Left lung (tissue), 10 donors: ENCODE results near the gene AKNA. TPM values are rescaled to one million over a fixed set of nuclear protein-coding genes. Genes with fewer than 3 reads are reported as not detected.

Experiments used
- ATAC-seq: fragments of 200-7000 bp; cut with Tn5 transposase; one replicate; pipeline ENCODE4 v1.9.1; 2020; ENCODE audit warnings: moderate library complexity
- DNase-seq, 4 donors: peaks; one replicate each; pipeline ENCODE4 v3.0.0-alpha.2; 2013 to 2020
- H3K27ac ChIP-seq, 2 donors: fragments of 200-600 bp; sonication (generic) in 1 of 2; one replicate each; pipeline versions ENCODE4 v1.5.0 to v1.8.0; 2020 to 2021
- H3K27me3 ChIP-seq, 2 donors: fragments of 200-600 bp; sonication (generic) in 1 of 2; one replicate each; pipeline versions ENCODE4 v1.5.0 to v1.8.0; 2020 to 2021
- H3K36me3 ChIP-seq, 2 donors: fragments of 200-600 bp; sonication (generic) in 1 of 2; one replicate each; pipeline versions ENCODE4 v1.5.0 to v1.8.0; 2020 to 2021
- H3K4me1 ChIP-seq, 2 donors: fragments of 200-600 bp; one replicate each; pipeline ENCODE4 v1.8.0; 2021
- H3K4me3 ChIP-seq, 2 donors: fragments of 200-600 bp; sonication (generic) in 1 of 2; one replicate each; pipeline versions ENCODE4 v1.5.0 to v1.8.0; 2020 to 2021; ENCODE audit warnings: mild to moderate bottlenecking in 1 of 2
- H3K9me3 ChIP-seq, 2 donors: fragments of 200-600 bp; sonication (generic) in 1 of 2; one replicate each; pipeline versions ENCODE4 v1.5.0 to v1.8.0; 2020 to 2021
- intact Hi-C, 2 donors: fragments of 100-400 bp; cut with DNase I; formaldehyde crosslinking; loops; one replicate each; pipeline versions ENCODE4 v1.11.2 to v1.14.2; 2022
- polyA plus RNA-seq, 6 donors: library from polyadenylated mRNA; unstranded; fragments of 120-200 nt; gene quantifications; one replicate each; pipeline ENCODE4 v1.2.1, GENCODE V29; 2013; ENCODE audit not compliant: insufficient read length in 6 of 6
- total RNA-seq, 2 donors: library from RNA; stranded (reverse); fragmentation: NEBNext Ultra II Directional; extraction: Animal tissue kit (Norgen Biotek cat#: 25700); gene quantifications; one replicate each; pipeline ENCODE4 v1.2.1, GENCODE V29; 2021
- TF ChIP-seq, protein P1 (sequence below), 2 donors: fragments of 200-600 bp; sonication (generic) in 1 of 2; IDR thresholded peaks; one replicate each; pipeline versions ENCODE4 v1.5.0 to v1.8.0; 2021; ENCODE audit warnings: antibody characterized with exemption in 2 of 2
- donor health status: DM: no; HTN: yes; CAD: no.
- donor health status: DM: no; HTN: no; CAD: no.

Gene AKNA
- total and polyA plus RNA-seq, 8 donors: 25.1 to 55.3 (median 36.7) TPM

DNA sequence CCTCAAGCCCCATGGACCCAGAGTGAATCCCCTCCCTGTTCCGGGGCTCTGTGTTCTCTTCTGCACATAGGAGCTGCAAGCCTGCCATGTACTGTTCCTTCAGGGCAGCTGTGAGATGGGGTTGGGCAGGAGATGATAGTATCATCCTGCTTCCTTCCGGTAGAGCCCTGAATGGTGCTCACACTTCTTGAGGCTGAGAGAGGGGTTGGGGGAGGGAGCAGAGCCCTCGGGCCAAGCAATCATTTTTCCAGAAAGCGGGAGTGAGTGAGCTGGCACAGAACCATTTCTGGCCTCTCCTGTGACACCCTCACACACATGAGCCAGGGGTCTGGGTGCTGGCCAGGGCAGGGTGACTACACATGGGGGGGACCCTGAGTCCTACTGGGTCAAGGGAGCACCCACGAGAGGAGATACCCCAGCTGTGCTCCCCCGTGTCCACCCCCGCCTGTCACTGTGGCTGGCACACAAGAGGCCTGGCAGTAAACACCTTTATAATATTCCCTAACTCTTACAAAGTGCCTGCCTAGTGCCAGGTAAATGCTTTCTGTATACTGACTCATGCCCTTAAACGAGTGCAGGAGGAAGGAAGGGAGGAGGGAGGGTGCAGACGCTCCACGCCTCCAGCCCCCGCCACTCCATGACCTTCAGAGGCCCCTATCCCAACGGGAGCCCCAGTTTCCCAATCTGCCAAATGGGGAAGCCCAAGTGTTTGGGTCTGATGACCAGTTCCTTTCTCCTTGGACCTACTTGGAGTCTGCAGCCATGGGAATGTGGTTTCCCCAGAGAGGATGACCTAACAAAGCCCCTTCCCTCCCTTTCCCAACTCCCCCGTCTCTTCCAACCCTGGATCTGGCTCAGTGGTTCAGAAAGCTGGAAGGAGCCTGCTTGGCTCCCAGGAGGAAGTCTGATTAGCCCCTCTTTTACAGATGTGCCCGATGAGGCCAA is 15.5 kb downstream of the AKNA start:
- TF ChIP-seq, protein P1, sequence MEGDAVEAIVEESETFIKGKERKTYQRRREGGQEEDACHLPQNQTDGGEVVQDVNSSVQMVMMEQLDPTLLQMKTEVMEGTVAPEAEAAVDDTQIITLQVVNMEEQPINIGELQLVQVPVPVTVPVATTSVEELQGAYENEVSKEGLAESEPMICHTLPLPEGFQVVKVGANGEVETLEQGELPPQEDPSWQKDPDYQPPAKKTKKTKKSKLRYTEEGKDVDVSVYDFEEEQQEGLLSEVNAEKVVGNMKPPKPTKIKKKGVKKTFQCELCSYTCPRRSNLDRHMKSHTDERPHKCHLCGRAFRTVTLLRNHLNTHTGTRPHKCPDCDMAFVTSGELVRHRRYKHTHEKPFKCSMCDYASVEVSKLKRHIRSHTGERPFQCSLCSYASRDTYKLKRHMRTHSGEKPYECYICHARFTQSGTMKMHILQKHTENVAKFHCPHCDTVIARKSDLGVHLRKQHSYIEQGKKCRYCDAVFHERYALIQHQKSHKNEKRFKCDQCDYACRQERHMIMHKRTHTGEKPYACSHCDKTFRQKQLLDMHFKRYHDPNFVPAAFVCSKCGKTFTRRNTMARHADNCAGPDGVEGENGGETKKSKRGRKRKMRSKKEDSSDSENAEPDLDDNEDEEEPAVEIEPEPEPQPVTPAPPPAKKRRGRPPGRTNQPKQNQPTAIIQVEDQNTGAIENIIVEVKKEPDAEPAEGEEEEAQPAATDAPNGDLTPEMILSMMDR (IDR thresholded peaks at IDR 0.05): no peak
- DNase-seq (peak in 2 of 4 donors; percentile 75 to 84), ATAC-seq (peak; percentile 76)
- H3K27ac ChIP-seq: peak overlapping the region; percentile 41 to 93
- H3K27me3 ChIP-seq: no peaks in the 10 kb centered on the region
- peaks cover 0 to 56% of the 10 kb centered on the region in 2 donors for H3K36me3 ChIP-seq
- intact Hi-C loops: no loop called here
- peak overlapping the region in 1 of 2 donors; percentile 16 for H3K4me3 ChIP-seq
- no peaks in the 10 kb centered on the region for H3K9me3 ChIP-seq
- peaks cover 10 to 93% of the 10 kb centered on the region in 2 donors for H3K4me1 ChIP-seq

DNA sequence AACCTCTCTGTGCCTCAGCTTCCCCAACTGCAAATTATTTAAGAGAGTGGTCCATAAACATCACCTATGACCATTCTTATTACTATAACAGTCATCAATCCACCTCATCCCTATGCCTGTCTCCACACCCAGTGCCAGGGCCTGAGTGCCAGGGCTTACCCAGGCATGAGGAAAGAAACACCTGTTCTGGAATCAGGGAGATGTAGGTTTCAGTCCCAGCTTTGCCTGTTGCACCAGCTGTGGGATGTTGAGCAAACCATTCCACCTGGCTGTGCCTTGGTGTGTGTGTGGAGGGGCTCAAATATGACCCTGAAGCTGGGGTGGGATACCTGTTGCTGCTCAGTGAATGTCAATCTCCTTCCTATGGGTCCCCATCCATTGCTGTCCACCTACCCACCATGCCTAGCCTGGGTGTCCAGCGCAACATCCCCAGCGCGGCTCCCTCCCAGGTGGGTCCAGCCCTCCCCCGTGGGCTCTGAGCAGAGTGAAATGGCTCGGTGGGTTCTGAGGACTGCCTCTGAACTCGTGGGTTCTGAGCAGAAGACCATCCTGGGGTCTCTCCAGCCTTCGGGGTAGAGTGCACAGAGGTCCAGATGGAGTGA is 16.3 kb downstream of the AKNA start:
- Histone ChIP-seq H3K27me3 (no peaks in the 10 kb centered on the region), H3K27ac (peak overlapping the region; percentile 41 to 93), H3K36me3 (peaks cover 0 to 51% of the 10 kb centered on the region in 2 donors), H3K4me3 (peak overlapping the region in 1 of 2 donors; percentile 16), H3K9me3 (no peaks in the 10 kb centered on the region), H3K4me1 (peaks cover 17 to 95% of the 10 kb centered on the region in 2 donors)
- no peak for ATAC-seq
- intact Hi-C loops: no loop called here
- no peak for DNase-seq
- TF ChIP-seq, protein P1 (IDR thresholded peaks at IDR 0.05): no peak

DNA sequence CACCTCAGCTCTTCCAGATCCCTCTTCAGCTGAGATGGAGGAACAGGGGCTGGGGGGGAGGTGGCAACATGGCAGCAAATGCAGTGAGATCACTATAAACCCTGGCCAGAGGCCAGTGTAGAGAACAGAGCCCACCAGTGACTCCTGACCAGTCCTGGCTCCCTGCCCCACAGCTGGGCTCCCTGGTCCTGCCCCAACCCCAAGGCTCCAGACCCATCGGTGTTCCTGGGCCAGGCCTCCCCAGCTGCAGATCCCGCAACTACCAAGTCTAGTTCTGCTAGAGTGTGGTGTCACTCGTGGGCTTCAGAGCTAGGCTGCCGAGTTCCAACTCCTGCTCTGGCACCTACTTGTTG is 16.8 kb downstream of the AKNA start:
- ATAC-seq (no peak), DNase-seq (peak in 1 of 4 donors; percentile 30)
- intact Hi-C loops: no loop called here
- Histone ChIP-seq H3K36me3 (peaks cover 0 to 49% of the 10 kb centered on the region in 2 donors), H3K9me3 (no peaks in the 10 kb centered on the region), H3K4me3 (no peak overlapping the region), H3K27ac (peak overlapping the region in 1 of 2 donors; percentile 93), H3K4me1 (peaks cover 21 to 97% of the 10 kb centered on the region in 2 donors), H3K27me3 (no peaks in the 10 kb centered on the region)
- TF ChIP-seq, protein P1 (IDR thresholded peaks at IDR 0.05): no peak

DNA sequence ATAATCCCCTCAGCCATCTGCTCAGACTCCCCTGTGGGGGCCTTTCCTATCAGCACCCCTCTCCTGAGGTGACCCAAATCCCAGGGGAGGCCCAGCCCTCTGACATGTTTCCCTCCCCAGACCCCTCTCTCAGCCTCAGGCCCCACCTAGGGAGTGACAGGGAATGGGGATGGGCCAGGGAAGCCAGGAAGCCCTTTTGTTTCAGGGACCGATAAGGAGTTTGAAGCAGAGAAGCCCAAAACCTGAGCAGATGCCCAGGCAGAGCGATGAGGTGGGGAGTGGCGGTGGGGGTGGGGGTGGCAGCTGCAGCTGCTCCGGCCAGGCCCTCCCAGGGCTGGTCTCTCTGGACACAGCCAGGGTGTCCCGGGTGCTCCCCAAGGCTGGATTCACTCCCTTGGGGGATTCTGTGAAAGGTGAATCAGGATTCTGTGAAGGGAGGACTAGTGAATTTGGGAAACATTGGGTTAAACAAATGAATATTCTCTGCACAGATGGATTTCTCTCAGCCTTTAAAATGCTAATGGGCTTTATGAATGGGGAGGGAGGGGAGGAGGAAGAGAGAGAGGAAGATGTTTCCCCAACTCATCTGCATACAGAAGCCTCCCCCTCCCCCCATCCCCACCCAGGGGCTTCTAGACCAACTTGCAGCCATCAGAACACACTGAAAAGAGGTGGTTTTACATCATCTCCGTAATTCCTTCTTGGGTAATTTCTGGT is 17.4 kb downstream of the AKNA start:
- peak in 1 of 4 donors; percentile 24 for DNase-seq
- TF ChIP-seq, protein P1 (IDR thresholded peaks at IDR 0.05): no peak
- Histone ChIP-seq H3K27me3 (no peaks in the 10 kb centered on the region), H3K4me3 (no peak overlapping the region), H3K9me3 (no peaks in the 10 kb centered on the region), H3K36me3 (peaks cover 0 to 49% of the 10 kb centered on the region in 2 donors), H3K27ac (peak overlapping the region in 1 of 2 donors; percentile 93), H3K4me1 (peaks cover 25 to 99% of the 10 kb centered on the region in 2 donors)
- intact Hi-C loops: no loop called here
- ATAC-seq: no peak
